T-helper 17 cell (primary cell): ENCODE results near the gene PEMT. TPM values are rescaled to one million over a fixed set of nuclear protein-coding genes. Genes with fewer than 3 reads are reported as not detected.
"Not testable (repeated sequence)": the region's sequence is repeated elsewhere in the genome, so short reads cannot be mapped to it uniquely, and the experiment has no call there.

Experiments
- ATAC-seq: fragments of 150-1000 bp; cut with Tn5 transposase; 2 replicates; pipeline ENCODE4 v1.10.0; 2021; ENCODE audit warnings: mild to moderate bottlenecking, moderate library complexity
- DNase-seq, 3 donors: peaks; one replicate each; pipeline versions ENCODE4 v3.0.0 to v3.0.0-alpha.2; 2020 to 2021
- H3K9me3 ChIP-seq: one replicate; pipeline ENCODE4 v1.7.0; 2013; ENCODE audit warnings: low read length, mild to moderate bottlenecking; ENCODE audit not compliant: control insufficient read depth, poor library complexity, severe bottlenecking
- H3K27ac Mint-ChIP-seq: one replicate; pipeline ENCODE4 v1.8.0; 2022; ENCODE audit warnings: mild to moderate bottlenecking, moderate library complexity, mixed read lengths
- H3K27me3 Mint-ChIP-seq: one replicate; pipeline ENCODE4 v1.8.0; 2022; ENCODE audit warnings: mixed read lengths
- H3K36me3 Mint-ChIP-seq: one replicate; pipeline ENCODE4 v1.8.0; 2022; ENCODE audit warnings: low read depth, mixed read lengths
- H3K4me1 Mint-ChIP-seq: one replicate; pipeline ENCODE4 v1.8.0; 2022; ENCODE audit warnings: mild to moderate bottlenecking, mixed read lengths
- H3K4me3 Mint-ChIP-seq: one replicate; pipeline ENCODE4 v1.8.0; 2022; ENCODE audit warnings: mild to moderate bottlenecking, moderate library complexity, mixed read lengths
- total RNA-seq, 4 donors: library from RNA in 2 of 4; stranded (reverse) in 2 of 4; gene quantifications; one replicate each; pipeline ENCODE4 v1.2.3 and lab custom pipeline; 2022 to 2026

PEMT gene
- total RNA-seq, 2 donors from 2014 or later: 13.8 to 14.8 TPM

DNA sequence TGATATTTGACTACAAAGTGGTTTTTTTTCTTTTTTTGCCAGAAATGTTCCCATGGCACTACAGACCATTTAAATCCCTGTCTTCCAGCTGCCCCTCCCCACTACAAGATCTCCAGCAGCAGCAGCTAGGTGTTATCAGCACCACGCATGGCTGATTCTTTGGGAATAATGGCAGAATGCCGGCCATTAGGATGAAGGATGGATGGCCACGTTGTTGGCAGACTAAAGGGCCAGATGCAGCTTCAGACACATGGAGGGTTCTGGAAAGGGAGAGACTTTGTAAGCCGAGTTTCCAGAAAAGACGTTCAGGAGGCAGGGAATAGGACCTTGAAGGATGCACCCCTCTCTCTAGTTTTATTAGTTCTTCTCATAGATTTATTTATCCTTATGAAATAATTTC, 125.0 kb downstream of the PEMT start:
- DNase-seq (no peak), ATAC-seq (no peak)
- Mint-ChIP-seq H3K36me3 (no peaks in the 10 kb centered on the region), H3K4me1 (no peaks in the 10 kb centered on the region), H3K27ac (no peak overlapping the region), H3K27me3 (peaks cover 56% of the 10 kb centered on the region), H3K4me3 (no peak overlapping the region)
- no peaks in the 10 kb centered on the region for H3K9me3 ChIP-seq

DNA sequence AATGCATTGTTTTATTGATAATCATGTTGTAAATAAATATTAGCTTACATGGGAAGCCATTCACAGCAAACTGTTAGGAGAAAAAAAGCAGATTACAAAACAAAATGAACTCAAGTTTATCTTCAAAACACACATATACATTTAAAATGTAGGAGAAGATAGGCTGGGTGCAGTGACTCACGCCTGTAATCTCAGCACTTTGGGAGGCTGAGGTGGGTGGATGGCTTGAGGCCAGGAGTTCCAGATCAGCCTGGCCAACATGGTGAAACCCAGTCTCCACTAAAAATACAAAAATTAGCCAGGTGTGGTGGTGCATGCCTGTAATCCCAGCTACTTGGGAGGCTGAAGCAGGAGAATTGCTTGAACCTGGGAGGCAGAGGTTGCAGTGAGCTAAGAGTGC, 125.6 kb downstream of the PEMT start:
- peaks cover 51% of the 10 kb centered on the region for H3K27me3 Mint-ChIP-seq
- H3K4me1 Mint-ChIP-seq, H3K36me3 Mint-ChIP-seq, DNase-seq, H3K4me3 Mint-ChIP-seq, ATAC-seq, H3K9me3 ChIP-seq, H3K27ac Mint-ChIP-seq: not testable (repeated sequence)

DNA sequence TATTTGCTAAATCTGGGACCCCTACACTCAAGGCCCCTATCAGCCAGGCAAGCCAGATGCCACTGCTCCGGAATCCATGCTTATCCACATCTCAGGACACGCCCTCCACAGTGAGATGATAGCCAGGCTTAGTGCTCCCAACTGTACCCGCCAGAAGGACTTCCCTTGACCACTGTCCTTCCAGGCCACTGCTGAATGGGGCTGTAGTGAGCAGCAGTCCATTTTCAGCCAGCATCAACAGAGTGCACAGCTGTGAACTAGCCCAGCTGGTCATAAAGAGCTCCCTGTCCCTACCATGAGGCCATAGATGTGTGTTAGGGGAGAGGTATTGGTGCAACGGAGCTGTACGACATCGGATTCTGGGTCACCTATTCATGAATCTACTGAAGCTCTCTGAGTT, 127.7 kb downstream of the PEMT start:
- ATAC-seq (no peak), DNase-seq (no peak)
- Mint-ChIP-seq H3K27me3 (peaks cover 36% of the 10 kb centered on the region), H3K27ac (no peak overlapping the region), H3K36me3 (no peaks in the 10 kb centered on the region), H3K4me3 (no peak overlapping the region), H3K4me1 (no peaks in the 10 kb centered on the region)
- H3K9me3 ChIP-seq: no peaks in the 10 kb centered on the region

DNA sequence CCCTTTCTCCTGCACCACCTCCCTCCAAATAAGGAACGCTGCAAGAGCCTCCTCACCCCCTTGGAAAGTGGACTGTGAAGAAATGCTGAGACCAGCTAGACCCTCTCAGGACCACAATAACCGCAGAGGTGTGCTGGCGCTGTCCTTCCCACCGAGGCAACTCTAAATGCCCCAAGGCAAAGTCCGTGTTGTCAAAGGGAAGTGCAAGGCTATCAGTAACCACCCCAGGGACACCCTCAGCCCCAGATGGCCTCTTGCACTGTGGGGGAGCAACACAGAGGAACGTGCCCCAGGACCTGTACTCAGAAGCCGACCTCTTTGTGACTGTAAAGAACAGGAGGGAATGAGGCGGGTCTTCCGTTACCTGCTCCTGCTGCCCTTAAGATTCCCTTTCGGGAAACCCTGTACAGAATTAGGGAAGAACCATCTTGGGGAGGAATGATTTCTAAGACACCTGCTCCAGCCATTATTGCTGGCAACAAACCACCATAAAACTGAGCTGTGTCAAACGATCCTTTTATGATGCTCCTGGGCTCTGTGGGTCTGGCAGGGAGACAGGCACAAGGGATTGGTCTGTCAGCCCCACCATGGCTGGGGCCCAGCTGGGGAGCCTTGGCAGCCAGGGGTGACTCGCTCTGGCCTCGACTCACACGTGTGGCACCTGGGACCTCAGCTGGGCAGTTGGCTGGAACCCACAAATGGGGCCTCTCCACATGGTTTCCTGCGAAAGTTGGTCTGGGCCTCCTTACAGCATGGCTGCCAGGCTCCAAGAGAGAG, 129.3 kb downstream of the PEMT start:
- Mint-ChIP-seq H3K27ac (no peak overlapping the region), H3K27me3 (peaks cover 25% of the 10 kb centered on the region), H3K4me1 (no peaks in the 10 kb centered on the region), H3K36me3 (no peaks in the 10 kb centered on the region), H3K4me3 (no peak overlapping the region)
- ATAC-seq (no peak), DNase-seq (no peak)
- H3K9me3 ChIP-seq: no peaks in the 10 kb centered on the region

DNA sequence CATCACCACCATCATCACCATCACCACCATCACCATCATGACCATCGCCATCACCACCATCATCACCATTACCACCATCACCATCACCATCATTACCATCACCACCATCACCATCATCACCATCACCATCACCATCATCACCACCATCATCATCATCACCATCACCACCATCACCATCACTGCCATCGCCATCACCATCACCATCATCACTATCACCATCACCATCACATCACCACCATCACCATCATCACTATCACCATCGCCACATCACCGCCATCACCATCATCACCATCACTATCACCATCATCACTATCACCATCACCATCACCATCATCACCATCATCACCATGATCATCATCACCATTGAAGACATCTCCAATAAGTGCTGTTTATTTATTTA, 131.5 kb downstream of the PEMT start:
- Mint-ChIP-seq H3K27me3 (peaks cover 13% of the 10 kb centered on the region), H3K4me3 (no peak overlapping the region), H3K4me1 (no peaks in the 10 kb centered on the region), H3K36me3 (no peaks in the 10 kb centered on the region), H3K27ac (no peak overlapping the region)
- DNase-seq: no peak
- no peak for ATAC-seq
- no peaks in the 10 kb centered on the region for H3K9me3 ChIP-seq

DNA sequence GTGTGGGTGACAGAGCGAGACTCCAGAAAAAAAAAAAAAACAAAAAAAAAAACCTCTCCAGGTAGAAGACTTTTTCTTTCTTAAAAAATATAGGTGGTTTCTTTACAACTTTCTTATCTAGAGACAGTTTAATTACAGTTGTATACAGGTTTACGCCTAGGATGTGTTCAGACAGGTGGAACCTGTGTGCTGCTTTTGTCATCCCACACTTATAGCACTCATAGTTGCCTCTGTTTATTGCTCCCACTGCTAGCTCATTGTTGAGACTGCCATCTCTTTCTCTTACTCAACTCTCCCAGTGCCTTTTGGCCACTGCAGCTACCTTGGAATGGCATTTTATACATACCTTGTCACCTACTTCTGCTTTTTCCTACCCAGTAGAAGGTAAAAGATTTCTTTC, 133.8 kb downstream of the PEMT start:
- Mint-ChIP-seq H3K36me3 (no peaks in the 10 kb centered on the region), H3K27ac (no peak overlapping the region), H3K4me1 (no peaks in the 10 kb centered on the region), H3K27me3 (no peaks in the 10 kb centered on the region), H3K4me3 (no peak overlapping the region)
- no peak for DNase-seq
- H3K9me3 ChIP-seq: no peaks in the 10 kb centered on the region
- no peak for ATAC-seq

DNA sequence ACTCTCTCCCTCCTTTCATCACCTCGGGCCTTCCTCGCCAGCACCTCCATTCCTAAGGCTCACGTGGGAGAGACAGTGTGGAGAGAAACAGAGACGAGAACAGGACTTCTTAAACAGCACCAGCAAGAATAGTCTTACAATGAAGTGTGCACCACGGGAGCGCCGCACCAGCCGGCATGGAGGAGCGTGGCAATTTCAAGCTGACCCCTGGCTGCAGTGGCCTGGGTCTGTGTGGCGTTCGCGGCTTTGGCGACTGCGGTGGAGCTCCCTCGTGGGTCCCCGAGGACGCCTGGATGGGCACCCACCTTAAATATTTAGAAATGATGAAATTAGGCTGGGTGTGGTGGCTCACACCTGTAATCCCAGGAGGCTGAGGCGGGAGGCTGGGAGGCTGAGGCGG, 135.3 kb downstream of the PEMT start:
- Mint-ChIP-seq H3K27ac (no peak overlapping the region), H3K27me3 (no peaks in the 10 kb centered on the region)

More for the DNA sequence above, 135.3 kb downstream of the PEMT start:
- H3K36me3 Mint-ChIP-seq: no peaks in the 10 kb centered on the region
- no peak overlapping the region for H3K4me3 Mint-ChIP-seq
- no peak for ATAC-seq
- H3K9me3 ChIP-seq: no peaks in the 10 kb centered on the region
- no peak for DNase-seq
- H3K4me1 Mint-ChIP-seq: no peaks in the 10 kb centered on the region

Other genes starting within 250 kb of the PEMT start
- gene MED9, start 114.7 kb downstream of the PEMT start, total RNA-seq: 10 to 100 TPM; 16.5 to 24.7 TPM
- gene RASD1, start 95.3 kb downstream of the PEMT start, total RNA-seq: 1 to 10 TPM in 1 of 2 donors, under 1 TPM in 1; 0.97 to 1.4 TPM
- 10 to 100 TPM; 18.4 to 18.6 TPM for gene RAI1, start 89.8 kb upstream of the PEMT start, total RNA-seq
- gene SREBF1, start 245.3 kb upstream of the PEMT start, total RNA-seq: 100 to 1,000 TPM; 198 to 241 TPM